ENCODE measurements around the gene ACAP2. TPM values are rescaled to one million over a fixed set of nuclear protein-coding genes. Genes with fewer than 3 reads are reported as not detected.

ACAP2 gene, protein sequence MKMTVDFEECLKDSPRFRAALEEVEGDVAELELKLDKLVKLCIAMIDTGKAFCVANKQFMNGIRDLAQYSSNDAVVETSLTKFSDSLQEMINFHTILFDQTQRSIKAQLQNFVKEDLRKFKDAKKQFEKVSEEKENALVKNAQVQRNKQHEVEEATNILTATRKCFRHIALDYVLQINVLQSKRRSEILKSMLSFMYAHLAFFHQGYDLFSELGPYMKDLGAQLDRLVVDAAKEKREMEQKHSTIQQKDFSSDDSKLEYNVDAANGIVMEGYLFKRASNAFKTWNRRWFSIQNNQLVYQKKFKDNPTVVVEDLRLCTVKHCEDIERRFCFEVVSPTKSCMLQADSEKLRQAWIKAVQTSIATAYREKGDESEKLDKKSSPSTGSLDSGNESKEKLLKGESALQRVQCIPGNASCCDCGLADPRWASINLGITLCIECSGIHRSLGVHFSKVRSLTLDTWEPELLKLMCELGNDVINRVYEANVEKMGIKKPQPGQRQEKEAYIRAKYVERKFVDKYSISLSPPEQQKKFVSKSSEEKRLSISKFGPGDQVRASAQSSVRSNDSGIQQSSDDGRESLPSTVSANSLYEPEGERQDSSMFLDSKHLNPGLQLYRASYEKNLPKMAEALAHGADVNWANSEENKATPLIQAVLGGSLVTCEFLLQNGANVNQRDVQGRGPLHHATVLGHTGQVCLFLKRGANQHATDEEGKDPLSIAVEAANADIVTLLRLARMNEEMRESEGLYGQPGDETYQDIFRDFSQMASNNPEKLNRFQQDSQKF
- 24.8 and 42.4 TPM in 2 replicates for total RNA-seq

DNA sequence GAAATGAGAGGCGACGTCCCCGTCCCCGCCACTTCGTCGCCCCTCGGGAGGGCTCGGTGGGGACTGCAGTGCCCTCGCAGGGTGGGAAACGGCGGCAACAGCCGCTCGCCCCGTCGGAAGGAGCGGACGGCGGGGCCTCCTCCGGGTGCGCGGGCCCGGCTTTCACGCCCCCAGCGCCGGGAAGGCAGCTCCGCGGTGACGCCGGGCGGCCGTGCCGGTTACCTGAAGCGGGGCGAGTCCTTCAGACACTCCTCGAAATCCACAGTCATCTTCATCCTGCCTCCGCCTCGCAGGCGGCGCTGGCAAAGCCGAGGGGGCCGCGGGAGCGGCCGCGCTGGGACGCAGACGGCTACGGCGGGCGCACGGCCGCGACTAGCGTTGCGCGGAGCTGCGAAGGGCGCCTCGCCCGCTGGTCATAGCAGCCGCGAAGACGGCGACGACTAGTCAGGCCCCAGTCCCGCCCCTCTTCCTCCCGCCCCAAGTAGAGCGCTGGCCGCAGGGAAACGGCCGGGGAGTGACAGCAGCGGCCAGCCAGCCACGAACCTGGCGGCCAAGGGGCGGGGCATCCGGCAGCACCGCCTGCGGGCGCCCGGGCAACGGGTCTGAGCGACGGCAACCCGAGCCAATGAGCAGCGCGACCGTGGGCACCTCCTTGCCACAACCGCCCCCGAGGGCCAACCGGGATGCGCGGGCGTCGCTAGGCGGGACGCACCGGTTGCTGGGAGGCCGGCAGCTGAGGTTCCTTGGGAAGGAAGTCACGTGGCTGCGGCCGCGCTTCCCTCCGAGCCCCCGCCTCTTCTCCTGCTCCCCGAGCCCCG lies at the start of gene ACAP2:
ACAP2 (minus strand) TSS at position 448 of the 818 bp plus-strand sequence; CDS start at position 275, 173 bp downstream.

DNA sequence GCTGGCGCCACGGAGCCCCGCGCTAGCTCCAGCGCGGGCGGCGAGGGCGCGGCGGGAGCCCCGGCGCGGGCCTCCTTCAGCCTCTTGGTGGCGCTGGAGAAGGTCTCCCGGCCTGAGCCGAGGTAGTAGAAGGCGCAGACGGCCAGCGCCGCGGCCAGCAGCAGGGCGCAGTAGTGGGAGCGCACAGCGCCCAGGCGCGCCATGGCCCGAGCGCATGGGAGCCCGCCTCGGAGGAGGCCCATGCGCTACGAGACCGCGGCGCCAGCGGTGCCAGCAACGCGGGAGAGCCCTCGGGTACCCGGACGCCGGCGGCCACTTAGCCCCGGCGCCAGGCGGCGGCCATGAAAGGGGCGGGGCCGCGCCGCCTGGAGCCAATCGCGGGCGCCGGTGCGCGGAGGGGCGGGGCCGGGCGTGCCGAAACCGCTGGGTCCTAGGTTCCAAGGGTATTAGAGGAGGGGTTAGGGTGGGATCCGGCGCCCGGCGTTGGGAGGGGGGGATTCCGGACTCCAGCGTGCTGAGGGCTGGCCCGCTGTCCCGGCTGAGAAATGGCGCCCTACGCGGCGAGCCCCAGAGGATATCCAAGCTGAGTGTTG lies 171.9 kb downstream of the ACAP2 start, which contains the start of gene XXYLT1:
XXYLT1 (minus strand) TSS at position 343 of the 593 bp plus-strand sequence; CDS start at position 242, 101 bp downstream.

Other genes starting within 250 kb of the ACAP2 start
- gene XXYLT1, start 171.9 kb downstream of the ACAP2 start, total RNA-seq, result 30.2 and 37.1 TPM in 2 replicates
- gene PPP1R2, start 100.3 kb upstream of the ACAP2 start, total RNA-seq, result 35.1 and 35.7 TPM in 2 replicates
- 7.3 and 7.9 TPM in 2 replicates for gene APOD, start 140.9 kb upstream of the ACAP2 start, total RNA-seq

All from epithelial cell of alveolus of lung (primary cell).